Measurements from ENCODE around the gene CIBAR2. TPM values are rescaled to one million over a fixed set of nuclear protein-coding genes. Genes with fewer than 3 reads are reported as not detected.

CIBAR2 gene
- total and polyA plus RNA-seq, 2 donors = 0.09 to 0.46 TPM

DNA sequence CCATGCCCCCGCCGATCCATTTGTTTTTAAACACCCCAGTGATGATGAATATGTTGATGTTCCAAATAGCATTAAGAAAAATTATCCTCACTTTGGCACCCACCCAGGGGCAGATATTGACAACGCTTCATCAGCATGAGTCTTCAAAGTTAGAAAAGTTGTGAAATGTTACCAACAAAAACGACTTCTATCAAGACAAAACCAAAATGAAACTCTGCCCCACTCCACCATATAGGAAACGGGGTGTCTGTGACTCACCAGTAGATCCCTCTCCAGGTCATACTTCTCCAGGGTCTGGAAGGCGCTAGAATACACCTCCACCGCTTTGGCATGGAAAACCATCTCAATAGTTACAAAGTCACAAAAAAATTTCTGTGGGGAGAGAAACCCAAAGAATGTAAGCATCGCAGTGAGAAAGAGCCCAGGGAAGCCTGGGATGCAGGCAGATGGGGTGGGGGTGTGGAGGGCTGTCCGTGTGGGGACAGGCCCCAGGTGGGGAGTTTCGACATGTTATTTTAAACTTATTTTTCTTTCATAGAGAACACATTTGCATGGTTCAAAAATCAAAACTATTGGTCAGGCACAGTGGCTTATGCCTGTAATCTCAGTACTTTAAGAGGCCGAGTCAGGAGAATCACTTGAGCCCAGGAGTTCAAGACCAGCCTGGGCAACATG lies 10.2 kb downstream of the CIBAR2 start:
- Histone ChIP-seq H3K4me1 (ENCODE audit: control insufficient read depth in 2 of 2, insufficient read depth in 2 of 2, low read length in 2 of 2) (peaks cover 0 to 21% of the 10 kb centered on the region in 2 donors), H3K27me3 (ENCODE audit: control insufficient read depth in 2 of 2, insufficient read depth in 1 of 2, low read length in 1 of 2) (no peaks in the 10 kb centered on the region), H3K9me3 (ENCODE audit: control insufficient read depth in 2 of 2, insufficient read depth in 1 of 2, low read length in 1 of 2) (peaks cover 0 to 4% of the 10 kb centered on the region in 2 donors), H3K4me3 (ENCODE audit: low read length in 2 of 2) (no peak overlapping the region), H3K36me3 (ENCODE audit: control insufficient read depth in 2 of 2, insufficient read depth in 2 of 2, low read length in 1 of 2) (no peaks in the 10 kb centered on the region), H3K27ac (ENCODE audit: low read depth in 1 of 2, low read length in 1 of 2) (no peak overlapping the region)
- no peak for DNase-seq (ENCODE audit: low read depth in 6 of 9, low spot score in 9 of 9)
- WGBS = 87% methylated on average over 11 of the region's 11 CpGs

DNA sequence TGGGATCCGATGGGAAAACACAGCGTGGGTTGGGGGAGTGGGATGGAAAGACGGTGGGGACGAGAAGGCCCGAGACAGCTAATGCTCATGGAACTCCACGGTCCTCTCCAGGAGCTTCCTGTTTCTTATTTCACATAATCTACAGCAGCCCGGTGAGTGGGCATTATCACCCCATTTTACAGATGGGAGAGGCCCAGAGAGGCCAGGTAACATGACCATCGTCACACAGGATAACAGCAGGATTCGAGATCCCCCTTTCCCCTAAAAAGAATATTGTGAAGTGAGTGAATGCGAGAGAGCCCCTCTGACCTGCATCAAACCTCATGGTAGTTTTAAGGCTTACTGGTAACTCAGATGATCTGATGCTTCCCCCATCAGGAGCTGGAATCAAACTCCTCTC lies 12.0 kb downstream of the CIBAR2 start:
- 97% methylated on average over 10 of the region's 10 CpGs for WGBS

DNA sequence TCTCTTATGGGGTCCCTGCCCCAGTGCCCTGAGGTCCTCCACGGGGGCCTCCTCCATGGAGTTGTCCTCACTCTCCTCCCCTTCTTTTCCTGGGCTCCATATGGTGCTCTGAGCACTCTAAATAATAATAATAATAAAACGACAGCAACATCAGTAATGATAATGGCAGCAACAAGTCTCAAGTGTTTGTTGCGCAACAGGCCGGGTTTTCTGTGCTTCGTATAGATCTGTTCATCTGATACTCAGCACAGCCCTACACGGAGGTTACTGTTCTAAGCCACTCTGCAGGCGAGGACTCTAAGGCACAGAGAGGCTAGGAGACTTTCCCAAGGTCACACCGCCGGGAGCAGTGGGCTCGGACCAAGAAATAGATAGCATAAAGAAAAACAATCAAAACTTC lies 13.7 kb downstream of the CIBAR2 start:
- Histone ChIP-seq H3K36me3 (ENCODE audit: control insufficient read depth in 2 of 2, insufficient read depth in 2 of 2, low read length in 1 of 2) (no peaks in the 10 kb centered on the region), H3K27ac (ENCODE audit: low read depth in 1 of 2, low read length in 1 of 2) (no peak overlapping the region), H3K4me1 (ENCODE audit: control insufficient read depth in 2 of 2, insufficient read depth in 2 of 2, low read length in 2 of 2) (peaks cover 0 to 1% of the 10 kb centered on the region in 2 donors), H3K27me3 (ENCODE audit: control insufficient read depth in 2 of 2, insufficient read depth in 1 of 2, low read length in 1 of 2) (no peaks in the 10 kb centered on the region), H3K4me3 (ENCODE audit: low read length in 2 of 2) (no peak overlapping the region), H3K9me3 (ENCODE audit: control insufficient read depth in 2 of 2, insufficient read depth in 1 of 2, low read length in 1 of 2) (no peaks in the 10 kb centered on the region)
- no peak for DNase-seq (ENCODE audit: low read depth in 6 of 9, low spot score in 9 of 9)
- 90% methylated on average over 10 of the region's 10 CpGs for WGBS

More for the DNA sequence above, 12.0 kb downstream of the CIBAR2 start:
- no peaks in the 10 kb centered on the region for H3K9me3 ChIP-seq (ENCODE audit: control insufficient read depth in 2 of 2, insufficient read depth in 1 of 2, low read length in 1 of 2)
- no peak overlapping the region for H3K27ac ChIP-seq (ENCODE audit: low read depth in 1 of 2, low read length in 1 of 2)
- peaks cover 0 to 18% of the 10 kb centered on the region in 2 donors for H3K4me1 ChIP-seq (ENCODE audit: control insufficient read depth in 2 of 2, insufficient read depth in 2 of 2, low read length in 2 of 2)
- DNase-seq (ENCODE audit: low read depth in 6 of 9, low spot score in 9 of 9) = no peak
- H3K4me3 ChIP-seq (ENCODE audit: low read length in 2 of 2) = no peak overlapping the region
- H3K36me3 ChIP-seq (ENCODE audit: control insufficient read depth in 2 of 2, insufficient read depth in 2 of 2, low read length in 1 of 2) = no peaks in the 10 kb centered on the region
- H3K27me3 ChIP-seq (ENCODE audit: control insufficient read depth in 2 of 2, insufficient read depth in 1 of 2, low read length in 1 of 2) = no peaks in the 10 kb centered on the region

DNA sequence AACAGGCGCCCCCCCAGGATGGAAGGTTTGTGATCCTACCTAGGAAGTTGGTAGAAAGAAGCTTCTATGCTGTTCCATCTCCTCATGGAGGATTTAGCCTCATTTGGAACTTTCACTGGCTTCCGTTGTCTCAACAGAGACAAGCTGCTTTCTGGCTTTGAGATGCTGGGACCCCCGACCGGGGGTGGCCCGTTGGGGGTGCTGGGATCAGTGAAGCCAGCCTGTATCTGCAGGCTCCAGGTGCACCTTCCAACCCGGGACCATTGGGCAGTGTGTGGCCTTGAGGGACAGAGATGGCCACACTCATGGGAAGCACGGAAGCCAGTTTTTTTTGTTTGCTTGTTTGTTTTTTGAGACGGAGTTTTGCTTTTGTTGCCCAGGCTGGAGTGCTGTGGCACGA lies 15.4 kb downstream of the CIBAR2 start:
- no peaks in the 10 kb centered on the region for H3K4me1 ChIP-seq (ENCODE audit: control insufficient read depth in 2 of 2, insufficient read depth in 2 of 2, low read length in 2 of 2)
- no peak overlapping the region for H3K27ac ChIP-seq (ENCODE audit: low read depth in 1 of 2, low read length in 1 of 2)
- no peaks in the 10 kb centered on the region for H3K36me3 ChIP-seq (ENCODE audit: control insufficient read depth in 2 of 2, insufficient read depth in 2 of 2, low read length in 1 of 2)
- no peak overlapping the region for H3K4me3 ChIP-seq (ENCODE audit: low read length in 2 of 2)
- DNase-seq (ENCODE audit: low read depth in 6 of 9, low spot score in 9 of 9) = no peak
- H3K27me3 ChIP-seq (ENCODE audit: control insufficient read depth in 2 of 2, insufficient read depth in 1 of 2, low read length in 1 of 2) = no peaks in the 10 kb centered on the region
- no peaks in the 10 kb centered on the region for H3K9me3 ChIP-seq (ENCODE audit: control insufficient read depth in 2 of 2, insufficient read depth in 1 of 2, low read length in 1 of 2)
- 96% methylated on average over 9 of the region's 9 CpGs for WGBS

DNA sequence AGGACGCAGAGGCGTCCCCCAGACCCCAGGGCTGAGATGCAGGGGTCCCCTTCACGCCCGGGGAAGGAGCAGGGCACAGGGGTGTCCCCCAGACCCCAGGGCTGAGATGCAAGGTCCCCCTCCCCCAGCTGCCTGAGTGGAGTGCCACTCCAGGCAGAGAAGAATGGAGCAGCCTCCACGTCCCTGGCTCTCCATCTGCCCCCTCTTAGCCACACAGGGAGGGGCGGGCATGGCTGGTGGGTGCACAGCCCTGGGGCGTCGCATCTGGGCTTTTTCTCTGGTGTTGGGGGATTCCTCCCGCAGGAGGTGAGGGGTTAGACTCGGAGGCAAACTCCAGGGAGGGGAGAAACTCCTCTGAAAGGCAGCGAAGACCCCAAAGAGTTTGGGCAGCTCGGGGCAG lies 17.5 kb downstream of the CIBAR2 start:
- no peaks in the 10 kb centered on the region for H3K27me3 ChIP-seq (ENCODE audit: control insufficient read depth in 2 of 2, insufficient read depth in 1 of 2, low read length in 1 of 2)
- H3K9me3 ChIP-seq (ENCODE audit: control insufficient read depth in 2 of 2, insufficient read depth in 1 of 2, low read length in 1 of 2) = no peaks in the 10 kb centered on the region
- H3K4me1 ChIP-seq (ENCODE audit: control insufficient read depth in 2 of 2, insufficient read depth in 2 of 2, low read length in 2 of 2) = peaks cover 0 to 19% of the 10 kb centered on the region in 2 donors
- no peak overlapping the region for H3K27ac ChIP-seq (ENCODE audit: low read depth in 1 of 2, low read length in 1 of 2)
- no peak overlapping the region for H3K4me3 ChIP-seq (ENCODE audit: low read length in 2 of 2)
- DNase-seq (ENCODE audit: low read depth in 6 of 9, low spot score in 9 of 9) = no peak
- no peaks in the 10 kb centered on the region for H3K36me3 ChIP-seq (ENCODE audit: control insufficient read depth in 2 of 2, insufficient read depth in 2 of 2, low read length in 1 of 2)
- 96% methylated on average over 12 of the region's 12 CpGs for WGBS

DNA sequence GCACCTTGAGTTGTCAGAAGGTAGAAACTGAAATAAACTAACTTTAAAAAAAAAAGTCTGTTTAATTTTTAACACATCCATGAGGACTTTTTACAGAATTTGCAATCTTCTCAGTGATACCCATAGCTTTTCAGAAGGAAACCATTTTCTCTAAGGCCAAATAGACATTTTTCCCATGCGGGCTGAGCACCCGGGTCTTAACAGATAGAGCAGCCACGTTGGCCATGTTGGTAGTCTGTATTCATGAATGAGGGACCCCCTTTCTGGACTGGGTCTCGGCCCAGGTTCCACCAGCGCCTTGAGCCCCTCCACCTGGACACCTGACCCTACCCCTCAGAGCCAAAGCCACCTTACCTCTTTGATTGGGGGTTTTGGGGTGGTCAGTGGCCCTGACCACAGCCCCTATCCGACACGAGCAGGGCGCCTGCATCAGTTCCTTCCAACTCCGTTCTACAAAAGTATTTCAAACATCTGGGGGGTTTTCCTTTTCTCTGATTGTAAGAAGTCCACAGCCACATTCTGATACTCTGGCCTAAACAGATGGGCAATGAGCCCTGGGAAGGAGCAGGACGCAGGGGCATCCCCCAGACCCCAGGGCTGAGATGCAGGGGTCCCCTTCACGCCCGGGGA lies 18.0 kb downstream of the CIBAR2 start:
- H3K36me3 ChIP-seq (ENCODE audit: control insufficient read depth in 2 of 2, insufficient read depth in 2 of 2, low read length in 1 of 2) = no peaks in the 10 kb centered on the region
- WGBS = 96% methylated on average over 12 of the region's 12 CpGs
- H3K27me3 ChIP-seq (ENCODE audit: control insufficient read depth in 2 of 2, insufficient read depth in 1 of 2, low read length in 1 of 2) = no peaks in the 10 kb centered on the region

DNA sequence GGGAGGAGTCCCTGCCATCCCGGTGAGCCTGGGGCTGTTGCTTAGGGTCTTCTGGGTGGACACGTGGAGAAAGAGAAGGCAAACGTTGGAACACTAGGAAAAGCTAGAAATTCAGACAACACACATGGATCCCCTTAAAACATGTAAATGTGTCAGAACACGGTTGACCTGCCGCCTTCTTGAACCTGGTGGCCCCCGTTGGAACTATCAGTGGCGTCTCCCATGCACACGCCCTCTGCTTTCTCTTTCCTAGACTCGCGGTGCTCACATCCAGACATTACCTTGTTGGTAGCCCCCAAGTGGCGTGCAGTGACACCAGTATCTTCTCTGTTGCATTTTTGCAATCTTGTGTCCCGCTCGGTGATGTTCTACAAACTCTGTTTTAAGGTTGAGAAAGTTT lies 18.6 kb downstream of the CIBAR2 start:
- WGBS = 91% methylated on average over 13 of the region's 13 CpGs
- H3K9me3 ChIP-seq (ENCODE audit: control insufficient read depth in 2 of 2, insufficient read depth in 1 of 2, low read length in 1 of 2) = no peaks in the 10 kb centered on the region
- H3K27me3 ChIP-seq (ENCODE audit: control insufficient read depth in 2 of 2, insufficient read depth in 1 of 2, low read length in 1 of 2) = no peaks in the 10 kb centered on the region

More for the DNA sequence above, 18.0 kb downstream of the CIBAR2 start:
- no peak for DNase-seq (ENCODE audit: low read depth in 6 of 9, low spot score in 9 of 9)
- no peaks in the 10 kb centered on the region for H3K9me3 ChIP-seq (ENCODE audit: control insufficient read depth in 2 of 2, insufficient read depth in 1 of 2, low read length in 1 of 2)
- H3K27ac ChIP-seq (ENCODE audit: low read depth in 1 of 2, low read length in 1 of 2) = no peak overlapping the region
- H3K4me1 ChIP-seq (ENCODE audit: control insufficient read depth in 2 of 2, insufficient read depth in 2 of 2, low read length in 2 of 2) = peaks cover 0 to 23% of the 10 kb centered on the region in 2 donors
- H3K4me3 ChIP-seq (ENCODE audit: low read length in 2 of 2) = no peak overlapping the region

DNA sequence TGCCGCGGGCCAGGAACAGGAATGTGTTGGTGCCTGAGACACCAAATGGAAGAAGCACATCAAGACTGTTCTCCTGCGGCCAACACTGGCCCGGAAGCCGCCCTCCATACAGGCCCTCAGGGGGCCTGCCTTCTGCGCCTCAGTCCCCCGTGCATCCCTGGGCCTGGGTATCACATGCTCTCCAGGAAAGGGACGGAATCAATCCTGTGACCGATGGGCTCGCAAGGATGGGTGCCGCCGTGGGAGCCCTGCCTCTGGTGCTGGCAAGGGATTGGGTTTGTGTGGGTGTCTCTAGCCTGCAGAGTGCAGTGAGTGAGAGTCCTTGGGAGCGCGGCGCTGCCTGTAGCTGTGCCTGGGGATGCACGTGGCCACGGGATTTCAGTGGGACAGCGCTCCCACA lies 19.4 kb downstream of the CIBAR2 start:
- no peak overlapping the region for H3K27ac ChIP-seq (ENCODE audit: low read depth in 1 of 2, low read length in 1 of 2)
- H3K36me3 ChIP-seq (ENCODE audit: control insufficient read depth in 2 of 2, insufficient read depth in 2 of 2, low read length in 1 of 2) = no peaks in the 10 kb centered on the region
- 97% methylated on average over 18 of the region's 18 CpGs for WGBS
- DNase-seq (ENCODE audit: low read depth in 6 of 9, low spot score in 9 of 9) = no peak
- no peaks in the 10 kb centered on the region for H3K9me3 ChIP-seq (ENCODE audit: control insufficient read depth in 2 of 2, insufficient read depth in 1 of 2, low read length in 1 of 2)
- H3K4me3 ChIP-seq (ENCODE audit: low read length in 2 of 2) = no peak overlapping the region
- no peaks in the 10 kb centered on the region for H3K27me3 ChIP-seq (ENCODE audit: control insufficient read depth in 2 of 2, insufficient read depth in 1 of 2, low read length in 1 of 2)
- H3K4me1 ChIP-seq (ENCODE audit: control insufficient read depth in 2 of 2, insufficient read depth in 2 of 2, low read length in 2 of 2) = peaks cover 0 to 29% of the 10 kb centered on the region in 2 donors

More for the DNA sequence above, 18.6 kb downstream of the CIBAR2 start:
- no peak overlapping the region for H3K27ac ChIP-seq (ENCODE audit: low read depth in 1 of 2, low read length in 1 of 2)
- H3K4me1 ChIP-seq (ENCODE audit: control insufficient read depth in 2 of 2, insufficient read depth in 2 of 2, low read length in 2 of 2) = peaks cover 0 to 29% of the 10 kb centered on the region in 2 donors
- no peak overlapping the region for H3K4me3 ChIP-seq (ENCODE audit: low read length in 2 of 2)
- no peak for DNase-seq (ENCODE audit: low read depth in 6 of 9, low spot score in 9 of 9)
- H3K36me3 ChIP-seq (ENCODE audit: control insufficient read depth in 2 of 2, insufficient read depth in 2 of 2, low read length in 1 of 2) = no peaks in the 10 kb centered on the region

DNA sequence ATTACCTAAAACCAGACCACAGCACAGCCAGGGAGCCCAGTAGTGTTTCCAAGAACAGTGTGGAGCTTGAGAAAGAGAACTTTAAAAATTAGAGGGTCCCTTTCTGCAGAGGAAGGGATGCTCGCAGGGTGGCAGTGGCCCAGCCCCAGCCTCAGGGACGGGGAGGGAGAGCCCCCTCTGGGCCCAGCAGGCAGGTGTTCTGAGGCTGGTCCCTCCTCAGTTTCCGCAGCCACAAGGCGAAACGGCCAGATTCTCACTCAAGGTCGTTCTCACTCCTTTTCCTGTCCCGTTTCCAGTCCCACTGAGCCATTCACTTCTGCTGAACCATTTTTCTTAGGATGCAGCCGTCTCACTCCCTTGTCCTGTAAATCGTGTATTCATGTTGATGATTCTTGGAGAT lies 20.0 kb downstream of the CIBAR2 start:
- peaks cover 0 to 29% of the 10 kb centered on the region in 2 donors for H3K4me1 ChIP-seq (ENCODE audit: control insufficient read depth in 2 of 2, insufficient read depth in 2 of 2, low read length in 2 of 2)
- no peaks in the 10 kb centered on the region for H3K27me3 ChIP-seq (ENCODE audit: control insufficient read depth in 2 of 2, insufficient read depth in 1 of 2, low read length in 1 of 2)
- no peak overlapping the region for H3K27ac ChIP-seq (ENCODE audit: low read depth in 1 of 2, low read length in 1 of 2)
- no peak for DNase-seq (ENCODE audit: low read depth in 6 of 9, low spot score in 9 of 9)
- WGBS = 77% methylated on average over 9 of the region's 9 CpGs
- no peaks in the 10 kb centered on the region for H3K36me3 ChIP-seq (ENCODE audit: control insufficient read depth in 2 of 2, insufficient read depth in 2 of 2, low read length in 1 of 2)
- H3K9me3 ChIP-seq (ENCODE audit: control insufficient read depth in 2 of 2, insufficient read depth in 1 of 2, low read length in 1 of 2) = no peaks in the 10 kb centered on the region
- no peak overlapping the region for H3K4me3 ChIP-seq (ENCODE audit: low read length in 2 of 2)

Data from thymus (tissue), 11 donors.